Progenitor cell of endocrine pancreas (in vitro differentiated cells): ENCODE results near the gene LMO4. TPM values are rescaled to one million over a fixed set of nuclear protein-coding genes. Genes with fewer than 3 reads are reported as not detected.

Source experiments
- DNase-seq: peaks from one replicate; pipeline ENCODE4 v3.0.0; 2021; ENCODE audit warnings: low spot score; ENCODE audit not compliant: unreplicated experiment
- H3K27ac Mint-ChIP-seq: 2 replicates; pipeline ENCODE4 v1.8.0; 2021; ENCODE audit warnings: mild to moderate bottlenecking, moderate library complexity, mixed read lengths
- H3K27me3 Mint-ChIP-seq: 2 replicates; pipeline ENCODE4 v1.8.0; 2021; ENCODE audit warnings: mixed read lengths
- H3K36me3 Mint-ChIP-seq: 2 replicates; pipeline ENCODE4 v1.8.0; 2022; ENCODE audit warnings: mixed read lengths; ENCODE audit not compliant: insufficient read depth
- H3K4me1 Mint-ChIP-seq: 2 replicates; pipeline ENCODE4 v1.8.0; 2021; ENCODE audit warnings: low read depth, mixed read lengths
- H3K4me3 Mint-ChIP-seq: 2 replicates; pipeline ENCODE4 v1.8.0; 2021; ENCODE audit warnings: low read depth, mild to moderate bottlenecking, moderate library complexity, mixed read lengths
- H3K9me3 Mint-ChIP-seq: 2 replicates; pipeline ENCODE4 v1.8.0; 2021; ENCODE audit warnings: low read depth, mixed read lengths
- total RNA-seq: library from RNA; stranded (reverse); gene quantifications from 2 replicates; pipeline ENCODE4 v1.2.1, GENCODE V29; 2021
- TF ChIP-seq, protein P1 (sequence below): fragments of 200-600 bp; sonication (generic); IDR thresholded peaks from one replicate; pipeline ENCODE4 v1.5.0; 2021; ENCODE audit warnings: antibody characterized with exemption, mild to moderate bottlenecking; ENCODE audit not compliant: unreplicated experiment

LMO4 gene
- total RNA-seq, 1 donor from 2014 or later, result 64.2 TPM

DNA sequence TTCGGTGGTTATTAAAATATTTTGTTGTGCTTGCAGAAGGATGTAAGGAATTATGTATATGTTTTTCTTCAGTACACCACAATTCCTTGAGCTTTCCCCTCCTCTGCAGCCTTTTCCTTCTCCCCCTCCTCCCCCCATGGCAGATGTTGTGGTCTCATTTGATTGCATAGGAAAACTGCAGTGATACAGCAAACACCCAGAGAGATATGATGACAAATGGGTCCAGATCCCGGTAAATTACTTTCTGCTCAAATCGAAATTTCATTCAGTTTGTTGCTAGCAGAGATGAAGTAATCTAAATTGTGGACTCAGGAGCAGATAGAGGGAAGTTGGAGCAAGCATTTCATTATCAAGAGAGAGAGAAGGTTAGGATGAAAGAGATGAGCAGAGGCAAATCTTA is 9.9 kb downstream of the LMO4 start:
- TF ChIP-seq, protein P1, sequence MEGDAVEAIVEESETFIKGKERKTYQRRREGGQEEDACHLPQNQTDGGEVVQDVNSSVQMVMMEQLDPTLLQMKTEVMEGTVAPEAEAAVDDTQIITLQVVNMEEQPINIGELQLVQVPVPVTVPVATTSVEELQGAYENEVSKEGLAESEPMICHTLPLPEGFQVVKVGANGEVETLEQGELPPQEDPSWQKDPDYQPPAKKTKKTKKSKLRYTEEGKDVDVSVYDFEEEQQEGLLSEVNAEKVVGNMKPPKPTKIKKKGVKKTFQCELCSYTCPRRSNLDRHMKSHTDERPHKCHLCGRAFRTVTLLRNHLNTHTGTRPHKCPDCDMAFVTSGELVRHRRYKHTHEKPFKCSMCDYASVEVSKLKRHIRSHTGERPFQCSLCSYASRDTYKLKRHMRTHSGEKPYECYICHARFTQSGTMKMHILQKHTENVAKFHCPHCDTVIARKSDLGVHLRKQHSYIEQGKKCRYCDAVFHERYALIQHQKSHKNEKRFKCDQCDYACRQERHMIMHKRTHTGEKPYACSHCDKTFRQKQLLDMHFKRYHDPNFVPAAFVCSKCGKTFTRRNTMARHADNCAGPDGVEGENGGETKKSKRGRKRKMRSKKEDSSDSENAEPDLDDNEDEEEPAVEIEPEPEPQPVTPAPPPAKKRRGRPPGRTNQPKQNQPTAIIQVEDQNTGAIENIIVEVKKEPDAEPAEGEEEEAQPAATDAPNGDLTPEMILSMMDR, result no peak
- DNase-seq, result no peak
- Mint-ChIP-seq H3K4me3 (no peak overlapping the region), H3K4me1 (peaks cover 38% of the 10 kb centered on the region), H3K9me3 (no peaks in the 10 kb centered on the region), H3K27ac (no peak overlapping the region), H3K27me3 (no peaks in the 10 kb centered on the region), H3K36me3 (peaks cover 34% of the 10 kb centered on the region)

DNA sequence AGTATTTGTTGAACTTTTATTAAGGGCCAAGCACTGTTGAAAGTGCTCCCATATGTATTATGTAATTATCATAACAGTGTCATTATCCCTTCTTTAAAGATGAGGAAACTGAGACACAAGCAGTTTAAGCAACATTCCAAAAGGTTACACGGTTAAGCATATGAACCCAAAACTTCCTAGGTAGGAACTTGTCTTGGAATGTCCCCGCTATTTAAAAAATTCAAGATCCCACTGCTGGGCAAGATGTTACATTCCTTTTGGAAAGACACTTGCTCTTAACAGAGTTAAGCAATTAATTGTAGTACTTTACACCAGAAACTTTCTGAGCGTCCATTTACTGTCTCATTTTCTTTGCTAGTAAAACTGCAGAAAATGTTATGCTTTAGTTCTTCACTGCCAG is 15.6 kb downstream of the LMO4 start:
- Mint-ChIP-seq H3K27ac (no peak overlapping the region), H3K36me3 (peaks cover 39% of the 10 kb centered on the region), H3K4me1 (peaks cover 21% of the 10 kb centered on the region), H3K27me3 (no peaks in the 10 kb centered on the region), H3K4me3 (no peak overlapping the region), H3K9me3 (no peaks in the 10 kb centered on the region)
- no peak for DNase-seq
- TF ChIP-seq, protein P1, result no peak

DNA sequence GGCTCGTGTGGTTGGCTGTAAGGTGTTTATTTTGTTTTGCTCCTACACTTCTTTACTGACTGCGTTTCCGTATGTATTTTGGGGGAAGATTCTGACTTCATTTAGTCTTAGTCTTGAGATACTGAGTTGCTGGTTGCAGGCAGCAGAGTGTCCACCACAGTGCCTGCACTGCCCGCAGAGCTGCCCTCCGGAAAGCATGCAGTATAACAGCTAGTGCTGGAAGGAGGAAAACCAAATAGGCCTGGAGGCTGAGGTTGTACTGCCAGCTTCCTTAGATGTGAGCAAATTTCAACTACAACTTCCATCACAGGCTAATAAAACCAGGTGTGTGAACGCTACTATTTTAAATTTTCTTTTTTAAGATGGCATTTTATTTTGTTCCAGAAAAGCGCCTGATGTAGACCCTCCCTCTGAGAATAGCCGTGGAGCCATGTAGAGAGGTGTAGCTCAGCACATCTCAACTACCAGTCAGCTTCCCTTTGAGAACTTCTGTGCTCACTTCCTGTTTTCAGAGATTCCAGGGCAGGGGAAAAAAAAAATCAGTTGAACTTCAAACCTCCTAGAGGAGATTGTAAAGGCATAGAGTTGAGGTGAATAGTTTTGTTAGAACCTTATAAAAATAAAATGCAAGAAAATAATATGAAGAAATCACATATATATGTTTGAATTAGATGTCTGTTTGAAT is 17.6 kb downstream of the LMO4 start:
- Mint-ChIP-seq H3K9me3 (no peaks in the 10 kb centered on the region), H3K27me3 (no peaks in the 10 kb centered on the region), H3K4me3 (no peak overlapping the region), H3K27ac (peak overlapping the region; percentile 26), H3K4me1 (peaks cover 14% of the 10 kb centered on the region), H3K36me3 (peaks cover 27% of the 10 kb centered on the region)
- TF ChIP-seq, protein P1, result no peak
- DNase-seq, result no peak

DNA sequence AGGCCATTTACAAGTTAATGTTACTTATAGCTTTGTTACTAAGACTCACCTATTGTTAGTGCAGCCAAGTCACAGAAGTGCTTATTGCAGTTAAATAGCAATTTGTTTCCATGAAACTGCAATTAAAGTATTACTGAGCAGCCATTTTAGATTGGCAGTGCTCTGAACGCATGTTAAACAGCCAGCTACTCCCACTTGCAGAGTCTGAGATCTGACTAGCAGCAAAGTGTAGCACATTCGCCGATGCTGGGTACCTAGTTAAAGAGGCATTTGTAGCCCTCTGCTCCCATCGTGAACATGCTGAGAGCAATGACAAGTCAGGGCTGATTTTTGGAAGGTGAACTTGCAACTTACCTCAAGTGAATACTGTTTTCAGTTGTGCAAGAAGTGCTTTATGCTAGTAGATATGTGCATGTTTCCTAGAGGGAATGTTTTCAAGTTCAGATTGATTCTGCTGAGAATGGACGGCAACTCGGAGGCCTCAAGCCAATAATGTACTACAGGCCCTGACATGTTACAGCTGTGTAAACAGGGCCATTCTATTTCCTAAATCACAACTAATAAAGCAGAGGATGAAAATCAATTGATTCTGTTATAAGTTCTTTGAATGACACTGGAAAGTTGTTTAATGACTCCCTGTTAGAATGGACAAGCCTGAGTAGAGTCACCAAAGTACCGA is 19.8 kb downstream of the LMO4 start:
- Mint-ChIP-seq H3K4me3 (no peak overlapping the region), H3K36me3 (peaks cover 14% of the 10 kb centered on the region), H3K9me3 (no peaks in the 10 kb centered on the region), H3K27ac (peak overlapping the region; percentile 9), H3K4me1 (peaks cover 14% of the 10 kb centered on the region), H3K27me3 (no peaks in the 10 kb centered on the region)
- no peak for DNase-seq
- TF ChIP-seq, protein P1, result no peak

DNA sequence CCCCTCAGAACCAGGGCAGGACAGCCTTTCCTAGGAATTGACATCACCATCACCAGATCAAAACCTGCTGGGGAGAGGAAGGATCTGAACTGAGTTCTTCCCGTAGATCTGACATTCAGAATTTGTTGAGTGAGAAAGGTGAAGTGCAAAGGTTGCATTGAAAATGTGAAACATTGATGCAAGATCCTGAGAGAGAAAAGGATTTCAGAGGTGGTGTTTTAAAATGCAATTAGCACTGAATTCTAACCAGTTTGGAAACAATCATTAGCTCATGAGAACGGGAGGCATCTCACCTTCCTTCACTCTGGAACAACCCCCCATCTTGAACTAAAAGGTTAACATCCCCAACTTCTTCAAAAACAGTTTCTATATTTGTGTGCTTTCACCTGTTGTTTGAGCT is 20.4 kb downstream of the LMO4 start:
- H3K27ac Mint-ChIP-seq, result no peak overlapping the region
- no peak for DNase-seq
- H3K36me3 Mint-ChIP-seq, result peaks cover 9% of the 10 kb centered on the region
- no peak overlapping the region for H3K4me3 Mint-ChIP-seq
- peaks cover 14% of the 10 kb centered on the region for H3K4me1 Mint-ChIP-seq
- TF ChIP-seq, protein P1, result no peak
- H3K27me3 Mint-ChIP-seq, result no peaks in the 10 kb centered on the region
- no peaks in the 10 kb centered on the region for H3K9me3 Mint-ChIP-seq
